Measurements from ENCODE around the gene C15orf62.

C15orf62 gene

GRCh38 chr15:40806672-40807027 lies 36.9 kb downstream of the C15orf62 start:
- peak overlapping the region; percentile 87 for H3K4me3 ChIP-seq (ENCODE audit: low read length)
- H3K4me1 ChIP-seq (ENCODE audit: insufficient read depth, low read length) = 0 out of 2 replicates have a peak, but pooled peaks cover 3% of the 10 kb centered on the region
- H3K9me3 ChIP-seq (ENCODE audit: insufficient read depth, low read depth, low read length) = no peaks in the 10 kb centered on the region
- H3K36me3 ChIP-seq (ENCODE audit: insufficient read depth, low read depth, low read length) = 0 out of 2 replicates have a peak, but pooled peaks cover 6% of the 10 kb centered on the region
- peak overlapping the region; percentile 85; the same call in 1 of the 2 replicates for H3K9ac ChIP-seq (ENCODE audit: low read depth, low read length)
- no peak overlapping the region for H3K27ac ChIP-seq (ENCODE audit: low read length)
- H3K27me3 ChIP-seq (ENCODE audit: insufficient read depth, low read length) = no peaks in the 10 kb centered on the region

- 0 out of 2 replicates have a peak, but pooled peaks cover 3% of the 10 kb centered on the region for H3K4me1 ChIP-seq (ENCODE audit: insufficient read depth, low read length)
- H3K4me3 ChIP-seq (ENCODE audit: low read length) = peak within 1 kb of the TSS; percentile 87
- H3K27me3 ChIP-seq (ENCODE audit: insufficient read depth, low read length) = no peaks in the 10 kb centered on the region
- H3K27ac ChIP-seq (ENCODE audit: low read length) = no peak within 1 kb of the TSS
- H3K9ac ChIP-seq (ENCODE audit: low read depth, low read length) = peak within 1 kb of the TSS; percentile 85; the same call in 1 of the 2 replicates
- H3K9me3 ChIP-seq (ENCODE audit: insufficient read depth, low read depth, low read length) = no peaks in the 10 kb centered on the region
- 0 out of 2 replicates have a peak, but pooled peaks cover 6% of the 10 kb centered on the region for H3K36me3 ChIP-seq (ENCODE audit: insufficient read depth, low read depth, low read length)
Measured at GRCh38 chr15:40807028-40807887, 37.5 kb downstream of the C15orf62 start, which contains the start of the genes DNAJC17 and ZFYVE19. Gene DNAJC17 (minus strand): TSS chr15:40807473. CDS start chr15:40807446, 27 bp downstream. Gene ZFYVE19 (plus strand): TSS chr15:40807089. CDS start chr15:40807590, 501 bp downstream.

- H3K27me3 ChIP-seq (ENCODE audit: insufficient read depth, low read length) = no peaks in the 10 kb centered on the region
- H3K4me1 ChIP-seq (ENCODE audit: insufficient read depth, low read length) = 0 out of 2 replicates have a peak, but pooled peaks cover 3% of the 10 kb centered on the region
- H3K36me3 ChIP-seq (ENCODE audit: insufficient read depth, low read depth, low read length) = 0 out of 2 replicates have a peak, but pooled peaks cover 6% of the 10 kb centered on the region
- peak overlapping the region; percentile 74; the same call in 1 of the 2 replicates for H3K9ac ChIP-seq (ENCODE audit: low read depth, low read length)
- no peak overlapping the region for H3K27ac ChIP-seq (ENCODE audit: low read length)
- peak overlapping the region; percentile 87 for H3K4me3 ChIP-seq (ENCODE audit: low read length)
- no peaks in the 10 kb centered on the region for H3K9me3 ChIP-seq (ENCODE audit: insufficient read depth, low read depth, low read length)
Measured at GRCh38 chr15:40807888-40808461, 38.2 kb downstream of the C15orf62 start.

GRCh38 chr15:40808861-40809450 lies 39.2 kb downstream of the C15orf62 start:
- Histone ChIP-seq H3K27ac (ENCODE audit: low read length) (no peak overlapping the region), H3K4me1 (ENCODE audit: insufficient read depth, low read length) (0 out of 2 replicates have a peak, but pooled peaks cover 3% of the 10 kb centered on the region), H3K4me3 (ENCODE audit: low read length) (no peak overlapping the region), H3K27me3 (ENCODE audit: insufficient read depth, low read length) (no peaks in the 10 kb centered on the region), H3K36me3 (ENCODE audit: insufficient read depth, low read depth, low read length) (0 out of 2 replicates have a peak, but pooled peaks cover 6% of the 10 kb centered on the region), H3K9ac (ENCODE audit: low read depth, low read length) (no peak overlapping the region), H3K9me3 (ENCODE audit: insufficient read depth, low read depth, low read length) (no peaks in the 10 kb centered on the region)

- H3K4me3 ChIP-seq (ENCODE audit: low read length) = no peak overlapping the region
- peaks cover 10% of the 10 kb centered on the region; the same call in 1 of the 2 replicates for H3K36me3 ChIP-seq (ENCODE audit: insufficient read depth, low read depth, low read length)
- no peak overlapping the region for H3K9ac ChIP-seq (ENCODE audit: low read depth, low read length)
- no peaks in the 10 kb centered on the region for H3K27me3 ChIP-seq (ENCODE audit: insufficient read depth, low read length)
- H3K27ac ChIP-seq (ENCODE audit: low read length) = no peak overlapping the region
- H3K4me1 ChIP-seq (ENCODE audit: insufficient read depth, low read length) = no peaks in the 10 kb centered on the region
- no peaks in the 10 kb centered on the region for H3K9me3 ChIP-seq (ENCODE audit: insufficient read depth, low read depth, low read length)
Measured at GRCh38 chr15:40812721-40813425, 43.1 kb downstream of the C15orf62 start.

DNA sequence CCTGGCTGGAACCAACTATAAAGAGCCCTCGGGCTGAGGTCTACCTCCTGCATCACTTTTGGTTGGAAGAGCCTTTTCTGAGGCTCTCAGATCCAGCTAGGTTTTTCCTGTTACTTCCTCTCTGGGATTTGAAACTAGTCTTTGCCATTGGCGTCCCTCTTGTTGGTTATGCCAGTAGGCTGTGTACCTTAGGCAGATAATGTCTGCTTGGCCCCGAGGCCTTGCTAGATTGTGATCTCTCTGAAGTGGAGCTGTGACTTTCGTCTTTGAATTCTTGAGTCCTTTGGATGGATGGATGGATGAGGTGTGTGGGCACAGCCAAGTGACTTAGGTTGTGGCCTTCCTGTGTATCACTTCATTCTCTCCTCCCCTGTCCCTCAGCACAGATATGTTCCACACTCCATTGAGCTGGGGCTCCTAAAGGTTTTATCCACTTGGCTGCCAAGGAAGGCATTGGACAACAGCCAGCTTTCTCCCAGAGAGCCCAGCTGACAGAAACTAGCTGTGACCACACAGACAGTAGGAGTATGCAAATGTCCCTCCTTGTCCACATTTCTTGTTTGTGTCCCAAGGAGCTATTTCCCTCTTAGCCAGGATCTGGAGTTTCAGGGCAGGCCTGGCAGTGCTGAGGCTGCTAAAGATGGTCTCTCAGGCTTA lies 45.4 kb downstream of the C15orf62 start:
- Histone ChIP-seq H3K9me3 (ENCODE audit: insufficient read depth, low read depth, low read length) (no peaks in the 10 kb centered on the region), H3K4me1 (ENCODE audit: insufficient read depth, low read length) (no peaks in the 10 kb centered on the region), H3K27ac (ENCODE audit: low read length) (no peak overlapping the region), H3K4me3 (ENCODE audit: low read length) (no peak overlapping the region), H3K9ac (ENCODE audit: low read depth, low read length) (no peak overlapping the region), H3K27me3 (ENCODE audit: insufficient read depth, low read length) (no peaks in the 10 kb centered on the region), H3K36me3 (ENCODE audit: insufficient read depth, low read depth, low read length) (peaks cover 10% of the 10 kb centered on the region; the same call in 1 of the 2 replicates)

- Histone ChIP-seq H3K27me3 (ENCODE audit: insufficient read depth, low read length) (no peaks in the 10 kb centered on the region), H3K9ac (ENCODE audit: low read depth, low read length) (no peak overlapping the region), H3K9me3 (ENCODE audit: insufficient read depth, low read depth, low read length) (no peaks in the 10 kb centered on the region), H3K36me3 (ENCODE audit: insufficient read depth, low read depth, low read length) (peaks cover 4% of the 10 kb centered on the region; the same call in 1 of the 2 replicates), H3K4me3 (ENCODE audit: low read length) (no peak overlapping the region), H3K27ac (ENCODE audit: low read length) (no peak overlapping the region), H3K4me1 (ENCODE audit: insufficient read depth, low read length) (no peaks in the 10 kb centered on the region)
Measured at GRCh38 chr15:40819048-40819447, 49.3 kb downstream of the C15orf62 start.

DNA sequence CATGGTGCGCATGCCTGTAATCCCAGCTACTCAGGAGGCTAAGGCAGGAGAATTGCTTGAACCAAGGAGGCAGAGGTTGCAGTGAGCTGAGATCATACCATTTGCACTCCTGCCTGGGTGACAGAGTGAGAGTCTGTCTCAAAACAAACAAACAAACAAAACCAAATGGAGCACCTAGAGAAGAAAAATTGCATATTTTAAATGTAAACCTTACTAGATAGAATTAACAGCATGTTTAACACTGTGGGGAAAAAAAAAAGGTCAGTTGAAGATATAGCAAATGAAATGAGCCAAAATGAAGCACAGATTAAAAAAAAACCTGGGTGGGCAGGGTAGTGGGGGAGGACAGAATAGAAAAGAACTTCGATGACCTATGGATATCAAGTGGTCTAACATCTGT lies 51.4 kb downstream of the C15orf62 start:
- Histone ChIP-seq H3K4me1 (ENCODE audit: insufficient read depth, low read length) (no peaks in the 10 kb centered on the region), H3K27me3 (ENCODE audit: insufficient read depth, low read length) (no peaks in the 10 kb centered on the region), H3K9me3 (ENCODE audit: insufficient read depth, low read depth, low read length) (no peaks in the 10 kb centered on the region)

More for the DNA sequence above, 51.4 kb downstream of the C15orf62 start:
- Histone ChIP-seq H3K4me3 (ENCODE audit: low read length) (no peak overlapping the region), H3K36me3 (ENCODE audit: insufficient read depth, low read depth, low read length) (no peaks in the 10 kb centered on the region), H3K27ac (ENCODE audit: low read length) (no peak overlapping the region), H3K9ac (ENCODE audit: low read depth, low read length) (no peak overlapping the region)
